ENCODE measurements around the gene IRF1.

GRCh38 chr5:132485641-132486317 lies 4.8 kb downstream of the IRF1 start:
- no peak for TF ChIP-seq POLR2A (IDR thresholded peaks at IDR 0.05; ENCODE audit: low read length)
- no peak for TF ChIP-seq GATA1 (IDR thresholded peaks at IDR 0.05; ENCODE audit: low read depth, low read length)

Data from erythroblast (primary cell).